ENCODE data around the gene DAB2IP.

GRCh38 chr9:121815084-121815483 lies 163.7 kb downstream of the DAB2IP start:
- no peak for TF ChIP-seq FOXM1 (IDR thresholded peaks at IDR 0.05; ENCODE audit: borderline replicate concordance)
- no peak for TF ChIP-seq FOXK2 (IDR thresholded peaks at IDR 0.05)
- no peak for TF ChIP-seq ELF4 (IDR thresholded peaks at IDR 0.05)
- TF ChIP-seq NFRKB (IDR thresholded peaks at IDR 0.05), result no peak
- no peak for TF ChIP-seq SP1 (IDR thresholded peaks at IDR 0.05)
- no peak for TF ChIP-seq FOXA1 (IDR thresholded peaks at IDR 0.05)
- TF ChIP-seq SUZ12 (IDR thresholded peaks at IDR 0.05), result no peak
- TF ChIP-seq BHLHE40 (IDR thresholded peaks at IDR 0.05; ENCODE audit: borderline replicate concordance), result no peak
- TF ChIP-seq HDGF (IDR thresholded peaks at IDR 0.05; ENCODE audit: borderline replicate concordance), result no peak
- TF ChIP-seq ARNT (IDR thresholded peaks at IDR 0.05), result no peak
- no peak for TF ChIP-seq L3MBTL2 (conservative IDR thresholded peaks at IDR 0.05)
- TF ChIP-seq PKNOX1 (IDR thresholded peaks at IDR 0.05), result no peak
- no peak for TF ChIP-seq ZNF384 (IDR thresholded peaks at IDR 0.05)
